Bronchial epithelial cell (primary cell): ENCODE results near the gene EBI3. TPM values are rescaled to one million over a fixed set of nuclear protein-coding genes. Genes with fewer than 3 reads are reported as not detected.

Experiments used
- DNase-seq: peaks from one replicate; pipeline ENCODE4 v3.0.0-alpha.2; 2010; ENCODE audit warnings: low read depth
- FAIRE-seq: peaks from 2 replicates; lab custom pipeline; 2011; peaks lifted over from hg19 to GRCh38; lab: Jason Lieb, UNC
- H3K27me3 ChIP-seq: 2 replicates; pipeline ENCODE4 v1.5.1; 2011; ENCODE audit warnings: low read length; ENCODE audit not compliant: control insufficient read depth, insufficient read depth
- H3K36me3 ChIP-seq: 2 replicates; pipeline ENCODE4 v1.5.1; 2011; ENCODE audit warnings: low read length; ENCODE audit not compliant: control insufficient read depth, insufficient read depth
- H3K4me3 ChIP-seq: 2 replicates; pipeline ENCODE4 v1.5.1; 2011; ENCODE audit warnings: mild to moderate bottlenecking, low read depth, low read length, control low read depth
- total RNA-seq: library from RNA; depleted of rRNA; stranded (reverse); fragments of >200 nt; gene quantifications from 2 replicates; pipeline ENCODE4 v1.2.1, GENCODE V29; 2014
- TF ChIP-seq, protein P1 (sequence below): IDR thresholded peaks from 2 replicates; pipeline ENCODE4 v1.5.1; 2011; ENCODE audit warnings: mild to moderate bottlenecking, moderate library complexity, low read length, control low read depth, inconsistent platforms; ENCODE audit not compliant: insufficient read depth, severe bottlenecking

EBI3 gene
- total RNA-seq, 1 donor from 2014 or later = not detected

DNA sequence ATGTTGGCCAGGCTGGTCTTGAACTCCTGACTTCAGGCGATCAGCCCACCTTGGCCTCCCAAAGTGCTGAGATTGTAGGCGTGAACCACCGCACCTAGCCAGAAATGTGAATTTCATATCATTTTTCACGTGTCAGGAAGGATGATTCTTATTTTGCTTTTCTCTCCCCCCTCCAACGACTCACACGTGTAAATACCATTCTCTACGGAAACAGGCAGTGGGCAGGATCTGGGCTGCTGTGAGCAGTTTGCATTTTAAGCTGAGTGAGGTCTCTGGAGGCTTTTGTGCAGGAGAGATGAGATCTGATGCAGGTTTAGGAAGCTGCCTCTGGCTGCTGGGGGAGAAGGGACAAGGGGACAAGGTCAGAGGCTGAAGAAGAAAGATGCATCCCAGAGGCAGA lies 35.0 kb upstream of the EBI3 start:
- FAIRE-seq (no peak), DNase-seq (no peak)
- H3K4me3 ChIP-seq = no peak overlapping the region
- TF ChIP-seq, protein P1, sequence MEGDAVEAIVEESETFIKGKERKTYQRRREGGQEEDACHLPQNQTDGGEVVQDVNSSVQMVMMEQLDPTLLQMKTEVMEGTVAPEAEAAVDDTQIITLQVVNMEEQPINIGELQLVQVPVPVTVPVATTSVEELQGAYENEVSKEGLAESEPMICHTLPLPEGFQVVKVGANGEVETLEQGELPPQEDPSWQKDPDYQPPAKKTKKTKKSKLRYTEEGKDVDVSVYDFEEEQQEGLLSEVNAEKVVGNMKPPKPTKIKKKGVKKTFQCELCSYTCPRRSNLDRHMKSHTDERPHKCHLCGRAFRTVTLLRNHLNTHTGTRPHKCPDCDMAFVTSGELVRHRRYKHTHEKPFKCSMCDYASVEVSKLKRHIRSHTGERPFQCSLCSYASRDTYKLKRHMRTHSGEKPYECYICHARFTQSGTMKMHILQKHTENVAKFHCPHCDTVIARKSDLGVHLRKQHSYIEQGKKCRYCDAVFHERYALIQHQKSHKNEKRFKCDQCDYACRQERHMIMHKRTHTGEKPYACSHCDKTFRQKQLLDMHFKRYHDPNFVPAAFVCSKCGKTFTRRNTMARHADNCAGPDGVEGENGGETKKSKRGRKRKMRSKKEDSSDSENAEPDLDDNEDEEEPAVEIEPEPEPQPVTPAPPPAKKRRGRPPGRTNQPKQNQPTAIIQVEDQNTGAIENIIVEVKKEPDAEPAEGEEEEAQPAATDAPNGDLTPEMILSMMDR = no peak
- H3K27me3 ChIP-seq = peaks cover 12% of the 10 kb centered on the region
- no peaks in the 10 kb centered on the region for H3K36me3 ChIP-seq

GRCh38 chr19:4196009-4196408 lies 33.3 kb upstream of the EBI3 start:
- TF ChIP-seq, protein P1 = no peak
- FAIRE-seq = no peak
- Histone ChIP-seq H3K4me3 (no peak overlapping the region), H3K27me3 (peaks cover 12% of the 10 kb centered on the region), H3K36me3 (no peaks in the 10 kb centered on the region)
- DNase-seq = no peak

GRCh38 chr19:4196587-4197148 lies 32.7 kb upstream of the EBI3 start:
- TF ChIP-seq, protein P1 = no peak
- no peak overlapping the region for H3K4me3 ChIP-seq
- no peak for DNase-seq
- FAIRE-seq = no peak
- H3K36me3 ChIP-seq = no peaks in the 10 kb centered on the region
- H3K27me3 ChIP-seq = peaks cover 12% of the 10 kb centered on the region

- Histone ChIP-seq H3K27me3 (peaks cover 12% of the 10 kb centered on the region), H3K4me3 (no peak overlapping the region), H3K36me3 (no peaks in the 10 kb centered on the region)
- DNase-seq = no peak
- TF ChIP-seq, protein P1 = no peak
- FAIRE-seq = no peak
These were observed 32.1 kb upstream of the EBI3 start for GRCh38 chr19:4197228-4197624.

- TF ChIP-seq, protein P1 = no peak
- Histone ChIP-seq H3K27me3 (peaks cover 12% of the 10 kb centered on the region), H3K36me3 (no peaks in the 10 kb centered on the region), H3K4me3 (no peak overlapping the region)
- no peak for DNase-seq
- FAIRE-seq = peak; percentile 52
These were observed 31.5 kb upstream of the EBI3 start for GRCh38 chr19:4197625-4198466.
